GM18951 (cell line): ENCODE results near the gene PPP3CA.
"Not testable (repeated sequence)": the region's sequence is repeated elsewhere in the genome, so short reads cannot be mapped to it uniquely, and the experiment has no call there.

Experiments
- POLR2A ChIP-seq: IDR thresholded peaks from 4 replicates; pipeline ENCODE4 v1.6.1; 2011; ENCODE audit warnings: mild to moderate bottlenecking; ENCODE audit not compliant: insufficient read length, insufficient read depth; ENCODE audit errors: extremely low read depth
- in situ Hi-C: fragments of 300-500 bp; cut with MboI; formaldehyde crosslinking; loops from one replicate; pipeline ENCODE4 v1.12.0; 2022; ENCODE audit warnings: low sequenced_read_pairs, mixed read lengths, inconsistent platforms; ENCODE audit not compliant: unreplicated experiment

The PPP3CA gene

GRCh38 chr4:101190751-101191150 lies 156.6 kb downstream of the PPP3CA start:
- no peak for TF ChIP-seq POLR2A
- in situ Hi-C loops, result no loop called here

DNA sequence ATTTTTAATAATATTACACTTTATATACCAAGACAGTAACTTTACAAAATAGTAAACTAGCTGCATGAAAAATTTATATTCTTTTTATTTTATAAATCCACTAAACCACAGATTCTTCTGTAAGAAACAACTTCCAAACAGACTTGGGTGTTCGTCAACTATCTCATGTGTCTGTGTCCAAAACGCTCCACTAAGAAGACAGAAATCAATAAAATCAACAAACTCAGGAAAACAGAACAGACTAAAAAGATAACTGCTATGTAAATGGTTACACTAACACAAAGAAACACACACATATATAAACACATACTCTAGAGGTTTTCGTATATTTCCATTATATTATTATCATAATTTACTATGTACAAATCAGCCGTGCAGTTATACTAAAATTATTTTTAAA lies 158.4 kb downstream of the PPP3CA start:
- in situ Hi-C loops, result no loop called here
- TF ChIP-seq POLR2A, result no peak

- in situ Hi-C loops, result no loop called here
Observed at GRCh38 chr4:101187841-101188240, 159.5 kb downstream of the PPP3CA start.

GRCh38 chr4:101186567-101187184 lies 160.7 kb downstream of the PPP3CA start:
- in situ Hi-C loops, result no loop called here
- no peak for TF ChIP-seq POLR2A

More at GRCh38 chr4:101187841-101188240, 159.5 kb downstream of the PPP3CA start:
- no peak for TF ChIP-seq POLR2A

DNA sequence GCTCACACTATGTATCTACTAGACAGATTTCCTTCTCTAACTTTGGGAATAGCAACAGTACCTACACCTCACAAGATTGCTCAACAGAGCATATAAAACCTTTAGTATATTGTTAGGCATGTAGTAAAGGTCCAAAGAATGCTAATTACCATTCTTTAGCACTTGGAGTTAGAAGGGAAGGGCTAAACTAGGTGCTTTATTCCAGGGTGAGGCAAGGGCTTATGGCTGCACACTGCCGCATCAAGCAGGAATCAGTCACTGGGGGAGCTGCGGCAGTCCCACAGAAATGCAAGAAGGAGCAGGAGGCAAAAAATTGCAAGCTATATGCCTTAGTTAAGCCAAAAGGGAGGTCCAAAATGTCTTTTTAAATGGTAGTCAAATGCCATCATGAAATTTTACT lies 162.7 kb downstream of the PPP3CA start:
- in situ Hi-C loops, result no loop called here
- no peak for TF ChIP-seq POLR2A

GRCh38 chr4:101183666-101184373 lies 163.5 kb downstream of the PPP3CA start:
- in situ Hi-C loops, result no loop called here
- TF ChIP-seq POLR2A, result no peak

- no peak for TF ChIP-seq POLR2A
- in situ Hi-C loops, result no loop called here
Observed at GRCh38 chr4:101183221-101183620, 164.1 kb downstream of the PPP3CA start.

- in situ Hi-C loops, result not testable (repeated sequence)
Observed at GRCh38 chr4:101182688-101183087, 164.6 kb downstream of the PPP3CA start.

GRCh38 chr4:101178731-101179130 lies 168.6 kb downstream of the PPP3CA start:
- in situ Hi-C loops, result no loop called here
- TF ChIP-seq POLR2A, result no peak

DNA sequence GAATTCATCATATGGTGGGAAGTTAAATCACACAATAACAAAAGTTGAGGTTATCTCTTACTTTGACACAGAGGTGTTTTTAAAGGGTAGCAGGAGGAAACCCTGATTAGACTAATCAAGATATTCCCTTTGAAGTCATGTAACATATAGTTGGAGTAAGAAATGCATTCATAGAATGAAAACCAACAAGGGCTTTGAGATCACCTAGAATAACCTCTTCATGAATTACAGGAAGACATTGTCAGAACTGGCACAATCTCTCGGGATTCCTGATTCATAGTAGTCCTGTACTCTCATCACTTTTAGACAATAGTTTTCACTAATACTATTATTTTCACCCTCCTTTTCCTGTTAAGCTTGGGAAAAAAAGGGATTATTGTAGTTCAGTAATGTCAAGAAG lies 170.2 kb downstream of the PPP3CA start:
- no peak for TF ChIP-seq POLR2A
- in situ Hi-C loops, result no loop called here

GRCh38 chr4:101175896-101176676 lies 171.2 kb downstream of the PPP3CA start:
- in situ Hi-C loops, result no loop called here
- TF ChIP-seq POLR2A, result no peak

- in situ Hi-C loops, result no loop called here
- no peak for TF ChIP-seq POLR2A
Observed at GRCh38 chr4:101174679-101175345, 172.5 kb downstream of the PPP3CA start.

- TF ChIP-seq POLR2A, result no peak
- in situ Hi-C loops, result no loop called here
Observed at GRCh38 chr4:101172369-101172768, 175.0 kb downstream of the PPP3CA start.
